Measurements from ENCODE around the gene RFWD3. TPM values are rescaled to one million over a fixed set of nuclear protein-coding genes. Genes with fewer than 3 reads are reported as not detected.

RFWD3 gene
- total and polyA plus RNA-seq, 2 of the 8 experiments (the other 6 are each of a cell fraction or from before 2014, with no cell fraction given), result 67.1 to 114 TPM

GRCh38 chr16:74716355-74716754, 49.7 kb upstream of the RFWD3 start:
- no peaks in the 10 kb centered on the region for H3K79me1 ChIP-seq (ENCODE audit: low read depth, low read length)
- H4K20me1 ChIP-seq (replicated peaks in 1 of 2; ENCODE audit: control insufficient read depth in 1 of 2, insufficient read depth in 2 of 2, low read length in 2 of 2), result no peaks in the 10 kb centered on the region
- H2BK120ac ChIP-seq (replicated peaks; ENCODE audit: low read depth, low read length), result no peak overlapping the region
- POLR2A ChIA-PET (ENCODE audit: partially characterized antibody), result interaction anchor here (1.1 kb wide), 1 partner anchor 13 kb away, joined by 4 read pairs; no protein-coding TSS in a partner anchor
- H3K27ac ChIP-seq (ENCODE audit: low read depth, low read length), result no peak overlapping the region
- H4K91ac ChIP-seq (replicated peaks; ENCODE audit: insufficient read length, low read length), result no peak overlapping the region
- no peak overlapping the region for H3K14ac ChIP-seq (ENCODE audit: insufficient read length)
- H3K27me3 ChIP-seq (replicated peaks in 1 of 4; ENCODE audit: control insufficient read depth in 3 of 4, extremely low read depth in 1 of 4, insufficient read depth in 3 of 4, low read length in 3 of 4), result 0 out of 7 replicates have a peak, but pooled peaks cover 0 to 2% (median 0%) of the 10 kb centered on the region in 4 experiments
- no peak overlapping the region for H3K4me2 ChIP-seq (ENCODE audit: insufficient read depth in 1 of 2, low read depth in 2 of 2, low read length in 2 of 2)
- WGBS, 2 experiments (ENCODE audit: extremely low coverage in 1 of 2, insufficient coverage in 1 of 2, insufficient read length in 1 of 2, insufficient replicate concordance in 2 of 2, low coverage in 1 of 2, low lambda C conversion rate in 2 of 2, missing lambda C conversion rate in 1 of 2), result 81% methylated on average over 10 of the region's 15 CpGs; no CpG with 5 or more reads in 1 of the 2 experiments
- no peaks in the 10 kb centered on the region; the same call in 1 of the 2 replicates for H3K23me2 ChIP-seq (ENCODE audit: low read depth, low read length)
- H4K8ac ChIP-seq (ENCODE audit: extremely low read depth, insufficient read depth, low read length), result no peak overlapping the region
- no peak overlapping the region for H3K56ac ChIP-seq (replicated peaks; ENCODE audit: insufficient read length, low read depth, low read length)
- CTCF ChIA-PET (ENCODE audit: partially characterized antibody), result interaction anchor here (0.5 to 21.3 kb wide), 9 partner anchors 12 to 502 kb away, joined by 3 to 576 read pairs (median 3); no protein-coding TSS in a partner anchor
- no peak overlapping the region for H3K18ac ChIP-seq (ENCODE audit: extremely low read depth, low read length)
- H2BK15ac ChIP-seq (ENCODE audit: low read length), result no peak overlapping the region
- no peak overlapping the region for H4K5ac ChIP-seq (ENCODE audit: insufficient read length, low read depth, low read length)
- H3K9ac ChIP-seq (replicated peaks in 1 of 4; ENCODE audit: extremely low read depth in 1 of 4, low read depth in 3 of 4, low read length in 3 of 4), result no peak overlapping the region
- H2AK5ac ChIP-seq (ENCODE audit: low read depth, low read length), result no peak overlapping the region
- no peaks in the 10 kb centered on the region for H3K9me3 ChIP-seq (ENCODE audit: insufficient read depth in 2 of 2, low read depth in 1 of 2, low read length in 1 of 2)
- H3K4me3 ChIP-seq (ENCODE audit: extremely low read depth in 1 of 4, insufficient read depth in 2 of 4, low read depth in 3 of 4, low read length in 4 of 4), result no peak overlapping the region
- no peak overlapping the region for H2BK20ac ChIP-seq (ENCODE audit: low read length)
- no peak overlapping the region for H2AFZ ChIP-seq (ENCODE audit: low read length)
- FAIRE-seq, result no peak
- H3K4ac ChIP-seq (replicated peaks; ENCODE audit: insufficient read length, low read depth, low read length), result no peak overlapping the region
- H2BK12ac ChIP-seq (ENCODE audit: low read depth, low read length), result no peak overlapping the region
- no peaks in the 10 kb centered on the region for H3K4me1 ChIP-seq (replicated peaks in 1 of 4; ENCODE audit: control insufficient read depth in 3 of 4, insufficient read depth in 4 of 4, low read length in 3 of 4)
- H2BK5ac ChIP-seq (ENCODE audit: low read depth, low read length), result no peak overlapping the region
- no peak for DNase-seq (ENCODE audit: low read depth in 1 of 2, low spot score in 2 of 2)
- H3K36me3 ChIP-seq (ENCODE audit: control insufficient read depth in 2 of 4, insufficient read depth in 4 of 4, low read length in 3 of 4), result no peaks in the 10 kb centered on the region
- no peak overlapping the region for H3K23ac ChIP-seq (ENCODE audit: insufficient read length)
- no peaks in the 10 kb centered on the region for H3K79me2 ChIP-seq (ENCODE audit: control insufficient read depth in 1 of 2, insufficient read depth in 2 of 2, low read length in 2 of 2)
- TF ChIP-seq, protein P1, sequence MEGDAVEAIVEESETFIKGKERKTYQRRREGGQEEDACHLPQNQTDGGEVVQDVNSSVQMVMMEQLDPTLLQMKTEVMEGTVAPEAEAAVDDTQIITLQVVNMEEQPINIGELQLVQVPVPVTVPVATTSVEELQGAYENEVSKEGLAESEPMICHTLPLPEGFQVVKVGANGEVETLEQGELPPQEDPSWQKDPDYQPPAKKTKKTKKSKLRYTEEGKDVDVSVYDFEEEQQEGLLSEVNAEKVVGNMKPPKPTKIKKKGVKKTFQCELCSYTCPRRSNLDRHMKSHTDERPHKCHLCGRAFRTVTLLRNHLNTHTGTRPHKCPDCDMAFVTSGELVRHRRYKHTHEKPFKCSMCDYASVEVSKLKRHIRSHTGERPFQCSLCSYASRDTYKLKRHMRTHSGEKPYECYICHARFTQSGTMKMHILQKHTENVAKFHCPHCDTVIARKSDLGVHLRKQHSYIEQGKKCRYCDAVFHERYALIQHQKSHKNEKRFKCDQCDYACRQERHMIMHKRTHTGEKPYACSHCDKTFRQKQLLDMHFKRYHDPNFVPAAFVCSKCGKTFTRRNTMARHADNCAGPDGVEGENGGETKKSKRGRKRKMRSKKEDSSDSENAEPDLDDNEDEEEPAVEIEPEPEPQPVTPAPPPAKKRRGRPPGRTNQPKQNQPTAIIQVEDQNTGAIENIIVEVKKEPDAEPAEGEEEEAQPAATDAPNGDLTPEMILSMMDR (IDR thresholded peaks at IDR 0.05; ENCODE audit: control extremely low read depth in 1 of 3, insufficient read depth in 1 of 3, low read depth in 1 of 3, low read length in 3 of 3), result peak; percentile 7 to 48 (median 19); a peak in 2 of 4 replicates
- no peak for TF ChIP-seq CEBPB (IDR thresholded peaks at IDR 0.05; ENCODE audit: low read depth, low read length)
- TF ChIP-seq CBX8 (IDR thresholded peaks at IDR 0.05; ENCODE audit: borderline replicate concordance, low read depth, low read length), result no peak

All from H1 (cell line).